ENCODE measurements around the gene LRRK1.

LRRK1 gene

DNA sequence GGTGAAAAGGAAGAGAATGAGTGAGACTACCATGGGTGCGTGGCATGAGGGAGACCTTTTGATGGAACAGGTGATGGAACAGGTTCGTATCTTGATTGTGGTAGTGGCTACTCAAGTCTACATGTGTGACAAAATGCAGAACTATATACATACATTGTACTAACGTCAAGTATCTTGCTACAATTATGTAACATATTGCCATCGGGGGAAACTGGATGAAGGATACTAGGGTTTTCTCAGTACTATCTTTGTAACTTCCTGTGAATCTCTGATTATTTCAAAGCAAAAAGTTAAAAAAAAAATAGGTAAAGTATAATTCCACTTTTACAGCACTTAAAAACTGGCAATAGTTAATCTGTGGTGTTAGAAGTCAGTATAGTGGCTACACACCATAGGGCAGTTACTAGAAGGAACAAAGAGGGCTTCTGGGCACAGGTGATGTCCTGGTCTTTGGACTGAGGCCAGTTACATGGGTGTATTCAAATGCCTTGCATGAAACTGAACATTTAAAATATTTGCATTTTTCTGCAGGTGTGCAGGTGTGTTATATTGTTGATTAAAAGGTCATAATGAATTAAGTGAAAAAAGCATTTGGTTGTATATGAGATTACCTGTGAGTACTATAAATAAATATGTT is 61.4 kb downstream of the LRRK1 start:
- TF ChIP-seq, protein P1, sequence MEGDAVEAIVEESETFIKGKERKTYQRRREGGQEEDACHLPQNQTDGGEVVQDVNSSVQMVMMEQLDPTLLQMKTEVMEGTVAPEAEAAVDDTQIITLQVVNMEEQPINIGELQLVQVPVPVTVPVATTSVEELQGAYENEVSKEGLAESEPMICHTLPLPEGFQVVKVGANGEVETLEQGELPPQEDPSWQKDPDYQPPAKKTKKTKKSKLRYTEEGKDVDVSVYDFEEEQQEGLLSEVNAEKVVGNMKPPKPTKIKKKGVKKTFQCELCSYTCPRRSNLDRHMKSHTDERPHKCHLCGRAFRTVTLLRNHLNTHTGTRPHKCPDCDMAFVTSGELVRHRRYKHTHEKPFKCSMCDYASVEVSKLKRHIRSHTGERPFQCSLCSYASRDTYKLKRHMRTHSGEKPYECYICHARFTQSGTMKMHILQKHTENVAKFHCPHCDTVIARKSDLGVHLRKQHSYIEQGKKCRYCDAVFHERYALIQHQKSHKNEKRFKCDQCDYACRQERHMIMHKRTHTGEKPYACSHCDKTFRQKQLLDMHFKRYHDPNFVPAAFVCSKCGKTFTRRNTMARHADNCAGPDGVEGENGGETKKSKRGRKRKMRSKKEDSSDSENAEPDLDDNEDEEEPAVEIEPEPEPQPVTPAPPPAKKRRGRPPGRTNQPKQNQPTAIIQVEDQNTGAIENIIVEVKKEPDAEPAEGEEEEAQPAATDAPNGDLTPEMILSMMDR (IDR thresholded peaks at IDR 0.05; ENCODE audit: low read depth, low read length) = no peak
- Histone ChIP-seq H3K9me3 (no peaks in the 10 kb centered on the region), H3K36me3 (no peaks in the 10 kb centered on the region), H3K4me1 (no peaks in the 10 kb centered on the region), H3K27me3 (peaks cover 31% of the 10 kb centered on the region), H3K4me3 (ENCODE audit: low read depth, low read length) (no peak overlapping the region)
- DNase-seq = no peak

GRCh38 chr15:100981086-100981485 is 61.9 kb downstream of the LRRK1 start:
- no peaks in the 10 kb centered on the region for H3K9me3 ChIP-seq
- TF ChIP-seq, protein P1 (IDR thresholded peaks at IDR 0.05; ENCODE audit: low read depth, low read length) = no peak
- no peak for DNase-seq

GRCh38 chr15:100983221-100983620 is 64.1 kb downstream of the LRRK1 start:
- Histone ChIP-seq H3K4me3 (ENCODE audit: low read depth, low read length) (no peak overlapping the region), H3K27me3 (peaks cover 22% of the 10 kb centered on the region), H3K4me1 (no peaks in the 10 kb centered on the region), H3K36me3 (no peaks in the 10 kb centered on the region), H3K9me3 (no peaks in the 10 kb centered on the region)
- DNase-seq = no peak
- TF ChIP-seq, protein P1 (IDR thresholded peaks at IDR 0.05; ENCODE audit: low read depth, low read length) = no peak

More at GRCh38 chr15:100981086-100981485, 61.9 kb downstream of the LRRK1 start:
- H3K4me3 ChIP-seq (ENCODE audit: low read depth, low read length) = no peak overlapping the region
- H3K4me1 ChIP-seq = no peaks in the 10 kb centered on the region
- H3K36me3 ChIP-seq = no peaks in the 10 kb centered on the region
- peaks cover 28% of the 10 kb centered on the region for H3K27me3 ChIP-seq

- Histone ChIP-seq H3K9me3 (no peaks in the 10 kb centered on the region), H3K36me3 (no peaks in the 10 kb centered on the region), H3K4me1 (no peaks in the 10 kb centered on the region), H3K27me3 (peaks cover 11% of the 10 kb centered on the region), H3K4me3 (ENCODE audit: low read depth, low read length) (no peak overlapping the region)
- DNase-seq = no peak
- TF ChIP-seq, protein P1 (IDR thresholded peaks at IDR 0.05; ENCODE audit: low read depth, low read length) = no peak
These were observed 66.2 kb downstream of the LRRK1 start for GRCh38 chr15:100985401-100985800.

DNA sequence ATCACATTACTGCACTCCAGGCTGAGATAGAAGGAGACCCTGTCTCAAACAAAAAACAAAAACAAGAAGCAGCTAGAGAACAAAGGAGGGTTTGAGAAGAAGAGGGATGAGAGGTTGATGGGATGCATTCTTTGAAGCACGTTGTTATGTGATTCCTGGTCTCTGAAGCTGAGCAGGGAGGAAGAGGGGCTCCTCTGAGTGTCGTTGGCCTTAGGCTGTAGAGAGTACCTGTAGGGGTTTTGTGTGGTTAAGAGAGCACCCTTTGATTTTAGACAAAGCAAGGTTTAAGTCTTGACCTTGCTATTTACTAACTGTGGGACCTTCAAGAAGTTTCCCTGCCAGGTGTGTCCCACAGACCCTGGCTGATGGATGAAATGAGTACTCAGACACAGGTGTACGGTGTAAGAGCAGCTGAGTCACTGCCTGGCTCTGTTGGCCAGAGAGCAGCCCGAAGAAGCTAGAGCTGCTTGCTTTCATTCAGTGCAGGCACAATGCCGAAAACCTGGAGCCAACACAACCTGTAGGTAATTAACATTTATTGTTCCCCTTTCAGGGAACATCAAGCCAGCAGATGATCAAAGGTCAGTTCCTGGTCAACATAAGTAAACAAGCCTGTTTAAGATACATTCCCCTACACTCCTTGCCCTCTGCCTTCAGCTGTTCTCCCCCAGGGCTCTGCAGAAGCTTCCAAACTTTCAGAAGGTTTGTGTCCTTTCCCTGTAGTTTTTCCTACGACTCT is 67.2 kb downstream of the LRRK1 start:
- Histone ChIP-seq H3K9me3 (no peaks in the 10 kb centered on the region), H3K36me3 (no peaks in the 10 kb centered on the region), H3K4me1 (no peaks in the 10 kb centered on the region), H3K27me3 (peaks cover 11% of the 10 kb centered on the region), H3K4me3 (ENCODE audit: low read depth, low read length) (no peak overlapping the region)
- TF ChIP-seq, protein P1 (IDR thresholded peaks at IDR 0.05; ENCODE audit: low read depth, low read length) = no peak
- DNase-seq = no peak

GRCh38 chr15:100987143-100987542 is 68.0 kb downstream of the LRRK1 start:
- H3K27me3 ChIP-seq = peaks cover 11% of the 10 kb centered on the region
- no peak overlapping the region for H3K4me3 ChIP-seq (ENCODE audit: low read depth, low read length)
- no peaks in the 10 kb centered on the region for H3K9me3 ChIP-seq
- DNase-seq = no peak
- H3K36me3 ChIP-seq = no peaks in the 10 kb centered on the region
- no peaks in the 10 kb centered on the region for H3K4me1 ChIP-seq
- TF ChIP-seq, protein P1 (IDR thresholded peaks at IDR 0.05; ENCODE audit: low read depth, low read length) = no peak
